Stimulated activated CD8-positive, alpha-beta memory T cell treated with anti-CD3 and anti-CD28 coated beads, Interleukin-4, amount 100 ng/mL, for 1 hour (primary cell): Measurements from ENCODE around the gene ZNF319.
"Not testable (repeated sequence)": the region's sequence is repeated elsewhere in the genome, so short reads cannot be mapped to it uniquely, and the experiment has no call there.

Source experiments
- DNase-seq, 2 donors: peaks; one replicate each; pipeline ENCODE4 v3.0.0-alpha.2; 2020; ENCODE audit warnings: low read depth in 2 of 2, low spot score in 1 of 2

The ZNF319 gene

GRCh38 chr16:58022601-58023371 is 22.3 kb upstream of the ZNF319 start:
- no peak for DNase-seq

GRCh38 chr16:58021661-58022551 is 21.4 kb upstream of the ZNF319 start:
- no peak for DNase-seq

- DNase-seq, result no peak
Measured at GRCh38 chr16:58020628-58021521, 20.4 kb upstream of the ZNF319 start.

- no peak for DNase-seq
Measured at GRCh38 chr16:58019866-58020538, 19.5 kb upstream of the ZNF319 start.

GRCh38 chr16:58018803-58019202 is 18.3 kb upstream of the ZNF319 start:
- no peak for DNase-seq

GRCh38 chr16:58016840-58017446 is 16.5 kb upstream of the ZNF319 start:
- DNase-seq, result no peak

GRCh38 chr16:58013201-58013956 is 12.9 kb upstream of the ZNF319 start:
- DNase-seq, result no peak

- DNase-seq, result no peak
Measured at GRCh38 chr16:58012481-58012880, 12.0 kb upstream of the ZNF319 start.

- no peak for DNase-seq
Measured at GRCh38 chr16:58011652-58012051, 11.2 kb upstream of the ZNF319 start.

GRCh38 chr16:58010886-58011285 is 10.4 kb upstream of the ZNF319 start:
- no peak for DNase-seq

- DNase-seq, result no peak
Measured at GRCh38 chr16:58009856-58010416, 9.5 kb upstream of the ZNF319 start.

- DNase-seq, result not testable (repeated sequence)
Measured at GRCh38 chr16:58004736-58005135, 4.3 kb upstream of the ZNF319 start.

- no peak for DNase-seq
Measured at GRCh38 chr16:58002936-58003335, 2.5 kb upstream of the ZNF319 start.

- no peak for DNase-seq
Measured at GRCh38 chr16:58002416-58002800, 1.9 kb upstream of the ZNF319 start.

GRCh38 chr16:58001781-58002415 is 1.4 kb upstream of the ZNF319 start:
- DNase-seq, result no peak

GRCh38 chr16:58000706-58001676 is 519 bp upstream of the ZNF319 start, which contains the start of gene USB1:
Gene USB1 (plus strand): TSS chr16:58001407. CDS start chr16:58001484, 77 bp downstream.
- peak; percentile 58 to 65 for DNase-seq

GRCh38 chr16:57999366-57999970 is 1.0 kb downstream of the ZNF319 start:
- no peak for DNase-seq
